Mucosa of rectum (tissue), 2 donors: ENCODE data around the gene CDH3.

Experiments used
- H3K27ac ChIP-seq, 2 donors: one replicate each; pipeline ENCODE4 v1.7.0; 2013; ENCODE audit warnings: inconsistent platforms in 2 of 2, low read depth in 2 of 2, low read length in 2 of 2
- H3K27me3 ChIP-seq, 2 donors: one replicate each; pipeline ENCODE4 v1.7.0; 2013; ENCODE audit warnings: low read length in 2 of 2; ENCODE audit not compliant: control insufficient read depth in 2 of 2, insufficient read depth in 2 of 2
- H3K36me3 ChIP-seq, 2 donors: one replicate each; pipeline ENCODE4 v1.7.0; 2013; ENCODE audit warnings: low read length in 2 of 2; ENCODE audit not compliant: control insufficient read depth in 2 of 2, insufficient read depth in 2 of 2
- H3K4me1 ChIP-seq, 2 donors: one replicate each; pipeline ENCODE4 v1.7.0; 2013; ENCODE audit warnings: low read length in 2 of 2, mild to moderate bottlenecking in 1 of 2; ENCODE audit not compliant: control insufficient read depth in 2 of 2, insufficient read depth in 2 of 2
- H3K4me3 ChIP-seq, 2 donors: one replicate each; pipeline ENCODE4 v1.7.0; 2013; ENCODE audit warnings: low read length in 2 of 2
- H3K9ac ChIP-seq, 2 donors: one replicate each; pipeline ENCODE4 v1.7.0; 2013; ENCODE audit warnings: low read length in 2 of 2, low read depth in 1 of 2, mild to moderate bottlenecking in 1 of 2
- H3K9me3 ChIP-seq, 2 donors: one replicate each; pipeline ENCODE4 v1.7.0; 2013; ENCODE audit warnings: low read length in 2 of 2; ENCODE audit not compliant: control insufficient read depth in 2 of 2
- donor health status: healthy.
- donor health status: Normal muscosa, but diverticular disease.

CDH3 gene

GRCh38 chr16:68662035-68662434 is 16.9 kb downstream of the CDH3 start:
- no peaks in the 10 kb centered on the region for H3K9me3 ChIP-seq
- H3K9ac ChIP-seq, result no peak overlapping the region
- H3K36me3 ChIP-seq, result no peaks in the 10 kb centered on the region
- peaks cover 4 to 5% of the 10 kb centered on the region in 2 donors for H3K4me1 ChIP-seq
- no peak overlapping the region for H3K4me3 ChIP-seq
- no peak overlapping the region for H3K27ac ChIP-seq
- no peaks in the 10 kb centered on the region for H3K27me3 ChIP-seq

DNA sequence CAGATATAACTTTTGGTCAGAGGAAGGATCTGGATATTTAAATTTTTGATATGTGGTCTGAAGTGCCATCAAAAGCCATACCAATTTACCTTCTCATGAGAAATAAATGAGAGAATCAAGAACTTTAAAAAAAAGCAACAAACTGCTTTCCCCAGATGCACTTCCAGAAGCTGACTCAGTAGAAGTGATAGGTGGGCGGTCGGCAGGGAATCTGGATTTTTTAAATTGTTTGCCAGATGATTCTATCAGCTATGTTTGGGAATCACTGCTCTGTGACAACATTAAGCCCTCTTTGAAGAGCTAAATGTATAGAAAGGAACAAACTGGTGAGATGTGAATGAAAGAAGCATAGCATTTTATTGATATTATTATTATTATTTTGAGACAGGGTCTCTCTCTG is 19.2 kb downstream of the CDH3 start:
- Histone ChIP-seq H3K36me3 (no peaks in the 10 kb centered on the region), H3K27ac (no peak overlapping the region), H3K27me3 (no peaks in the 10 kb centered on the region), H3K4me1 (no peaks in the 10 kb centered on the region), H3K9me3 (no peaks in the 10 kb centered on the region), H3K9ac (no peak overlapping the region), H3K4me3 (no peak overlapping the region)

- Histone ChIP-seq H3K27me3 (no peaks in the 10 kb centered on the region), H3K36me3 (no peaks in the 10 kb centered on the region), H3K9ac (no peak overlapping the region), H3K4me1 (no peaks in the 10 kb centered on the region), H3K4me3 (no peak overlapping the region), H3K9me3 (no peaks in the 10 kb centered on the region), H3K27ac (no peak overlapping the region)
Measured at GRCh38 chr16:68665501-68665900, 20.4 kb downstream of the CDH3 start.

DNA sequence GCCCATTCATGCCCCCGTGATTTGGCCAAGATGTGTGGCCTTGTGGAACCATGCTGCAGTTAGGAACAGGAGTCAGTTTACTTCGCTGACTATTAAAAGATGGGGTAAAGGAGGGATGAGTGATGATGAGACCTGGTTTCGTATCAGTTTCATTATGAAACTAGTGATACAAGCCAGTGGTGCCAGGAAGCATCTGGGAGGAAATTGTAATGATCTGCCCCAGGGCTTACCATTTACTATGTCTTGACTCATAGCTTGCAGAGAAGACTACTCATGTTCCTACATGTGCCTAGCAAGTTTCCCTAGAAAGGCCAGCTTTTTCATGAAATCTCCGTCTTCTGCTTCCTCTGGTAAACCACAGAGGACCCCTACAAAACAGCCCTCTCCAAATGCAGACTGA is 23.2 kb downstream of the CDH3 start:
- Histone ChIP-seq H3K27ac (no peak overlapping the region), H3K27me3 (no peaks in the 10 kb centered on the region), H3K4me1 (no peaks in the 10 kb centered on the region), H3K36me3 (no peaks in the 10 kb centered on the region), H3K4me3 (no peak overlapping the region), H3K9ac (no peak overlapping the region), H3K9me3 (no peaks in the 10 kb centered on the region)

- Histone ChIP-seq H3K27ac (no peak overlapping the region), H3K9me3 (no peaks in the 10 kb centered on the region), H3K4me1 (no peaks in the 10 kb centered on the region), H3K36me3 (no peaks in the 10 kb centered on the region), H3K27me3 (no peaks in the 10 kb centered on the region), H3K4me3 (no peak overlapping the region), H3K9ac (no peak overlapping the region)
Measured at GRCh38 chr16:68676113-68676860, 31.2 kb downstream of the CDH3 start.

GRCh38 chr16:68681038-68681437 is 35.9 kb downstream of the CDH3 start:
- no peak overlapping the region for H3K9ac ChIP-seq
- H3K36me3 ChIP-seq, result no peaks in the 10 kb centered on the region
- no peak overlapping the region for H3K27ac ChIP-seq
- no peaks in the 10 kb centered on the region for H3K9me3 ChIP-seq
- H3K4me3 ChIP-seq, result no peak overlapping the region
- H3K27me3 ChIP-seq, result no peaks in the 10 kb centered on the region
- no peaks in the 10 kb centered on the region for H3K4me1 ChIP-seq

GRCh38 chr16:68685685-68686478 is 40.8 kb downstream of the CDH3 start:
- no peak overlapping the region for H3K27ac ChIP-seq
- H3K27me3 ChIP-seq, result no peaks in the 10 kb centered on the region
- H3K4me1 ChIP-seq, result no peaks in the 10 kb centered on the region
- H3K9me3 ChIP-seq, result no peaks in the 10 kb centered on the region
- no peak overlapping the region for H3K9ac ChIP-seq
- no peak overlapping the region for H3K4me3 ChIP-seq
- H3K36me3 ChIP-seq, result no peaks in the 10 kb centered on the region

- H3K36me3 ChIP-seq, result no peaks in the 10 kb centered on the region
- H3K9me3 ChIP-seq, result no peaks in the 10 kb centered on the region
- no peak overlapping the region for H3K9ac ChIP-seq
- H3K27me3 ChIP-seq, result no peaks in the 10 kb centered on the region
- H3K4me1 ChIP-seq, result no peaks in the 10 kb centered on the region
- no peak overlapping the region for H3K27ac ChIP-seq
- H3K4me3 ChIP-seq, result no peak overlapping the region
Measured at GRCh38 chr16:68686905-68687304, 41.8 kb downstream of the CDH3 start.

- Histone ChIP-seq H3K27me3 (no peaks in the 10 kb centered on the region), H3K27ac (no peak overlapping the region), H3K9me3 (no peaks in the 10 kb centered on the region), H3K9ac (no peak overlapping the region), H3K36me3 (no peaks in the 10 kb centered on the region), H3K4me3 (no peak overlapping the region), H3K4me1 (no peaks in the 10 kb centered on the region)
Measured at GRCh38 chr16:68689921-68690320, 44.8 kb downstream of the CDH3 start.

DNA sequence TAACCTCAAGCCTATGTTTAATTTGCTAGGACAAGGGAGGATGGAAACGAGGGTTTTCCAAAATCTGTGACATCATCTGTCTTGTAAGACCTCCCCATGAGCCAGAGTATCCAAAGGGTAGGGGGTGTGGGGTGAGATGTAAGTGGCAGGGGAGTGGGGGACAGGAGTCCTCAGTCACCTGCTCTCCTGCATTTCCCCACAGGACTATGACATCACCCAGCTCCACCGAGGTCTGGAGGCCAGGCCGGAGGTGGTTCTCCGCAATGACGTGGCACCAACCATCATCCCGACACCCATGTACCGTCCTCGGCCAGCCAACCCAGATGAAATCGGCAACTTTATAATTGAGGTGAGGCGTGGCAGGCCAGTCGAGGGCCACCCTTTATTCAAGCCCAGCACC is 50.5 kb downstream of the CDH3 start:
- Histone ChIP-seq H3K9ac (no peak overlapping the region), H3K4me1 (no peaks in the 10 kb centered on the region), H3K9me3 (no peaks in the 10 kb centered on the region), H3K36me3 (no peaks in the 10 kb centered on the region), H3K27ac (no peak overlapping the region), H3K4me3 (no peak overlapping the region), H3K27me3 (no peaks in the 10 kb centered on the region)
